HT1080 (cell line): ENCODE results near the gene DAW1. TPM values are rescaled to one million over a fixed set of nuclear protein-coding genes. Genes with fewer than 3 reads are reported as not detected.
"Not testable (repeated sequence)": the region's sequence is repeated elsewhere in the genome, so short reads cannot be mapped to it uniquely, and the experiment has no call there.

Experiments used
- DNase-seq: peaks from one replicate; pipeline ENCODE4 v3.0.0-alpha.2; 2015; ENCODE audit warnings: low read depth
- small RNA-seq: library from RNA; depleted of rRNA; stranded (forward); fragments of <200 nt; gene quantifications from one replicate; pipeline ENCODE3, GENCODE V24; 2014
- total RNA-seq: library from RNA; depleted of rRNA; stranded (reverse); fragments of >200 nt; shearing (Covaris generic); gene quantifications from 2 replicates; pipeline ENCODE4 v1.2.3, GENCODE V29; 2014; rRNA removed

The DAW1 gene
- total RNA-seq, 1 experiment from 2014 or later = not detected

DNA sequence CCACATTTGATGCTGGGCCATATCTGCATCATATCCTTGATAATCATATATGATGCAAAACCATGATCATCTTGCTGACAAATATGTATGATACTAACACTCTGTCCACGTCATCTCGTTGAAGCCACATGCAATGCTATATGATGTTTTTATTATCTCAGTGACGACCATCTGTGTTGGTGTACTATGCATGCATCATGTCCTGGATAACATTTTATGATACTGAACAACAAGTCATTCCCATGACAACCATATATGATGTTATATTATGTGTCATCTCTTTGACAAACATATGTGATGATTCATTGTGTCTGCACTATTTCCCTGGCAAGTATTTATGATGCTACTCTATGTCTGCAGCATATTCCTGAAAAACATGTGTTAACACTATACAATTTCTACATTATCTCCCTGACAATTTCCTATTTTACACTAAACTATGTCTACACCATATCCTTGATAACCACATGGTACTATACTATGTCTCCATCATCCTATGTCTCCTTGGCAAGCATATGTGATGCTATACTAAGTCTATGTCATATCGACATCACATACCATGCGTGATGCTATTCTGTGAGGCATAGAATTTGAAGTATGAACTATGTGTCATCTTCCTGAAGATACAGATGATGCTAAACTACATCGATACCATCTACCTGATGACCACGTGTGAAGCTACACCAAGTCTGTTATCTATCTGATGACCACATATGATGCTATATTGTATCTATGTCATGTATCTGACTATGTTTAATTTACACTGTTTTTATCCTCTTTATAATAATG is 37.0 kb downstream of the DAW1 start:
- DNase-seq = peak; percentile 67

DNA sequence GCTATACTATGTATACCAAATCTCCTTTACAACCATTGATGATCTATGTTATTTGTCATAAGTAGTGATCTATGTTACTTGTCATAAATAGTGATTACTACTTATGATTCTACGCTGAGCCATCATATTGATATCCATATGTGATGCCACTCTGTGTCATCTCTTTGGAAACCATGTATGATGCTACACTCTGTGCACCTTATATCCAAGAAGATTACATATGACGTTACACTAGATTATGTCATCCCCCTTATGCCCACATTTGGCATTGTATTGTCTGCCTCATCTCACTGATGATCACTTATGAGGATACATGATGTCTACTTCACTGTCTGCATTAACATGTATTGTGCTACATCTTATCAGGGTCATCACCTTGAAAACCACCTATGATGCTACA is 42.9 kb downstream of the DAW1 start:
- DNase-seq = no peak

- DNase-seq = no peak
Measured at GRCh38 chr2:227921648-227922047, 50.2 kb downstream of the DAW1 start.

DNA sequence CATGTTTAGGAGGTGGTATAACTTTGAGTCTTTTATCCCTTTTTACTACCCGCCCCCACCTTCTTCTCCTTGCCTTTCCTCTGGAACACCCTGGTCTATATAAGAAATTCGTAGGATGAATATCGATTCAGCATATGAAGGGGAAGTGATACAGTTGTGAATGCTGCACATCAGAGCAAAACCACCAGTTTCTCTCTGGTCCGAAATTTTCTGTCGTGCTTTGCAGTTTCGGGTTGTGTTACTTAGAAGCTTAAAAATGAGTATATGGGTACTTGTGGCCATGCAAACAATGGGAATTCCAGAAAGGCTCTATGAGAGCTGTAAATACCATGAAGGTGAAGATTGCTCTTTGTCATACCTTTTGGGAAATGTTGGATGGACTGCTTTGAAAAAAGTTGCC is 60.6 kb downstream of the DAW1 start:
- DNase-seq = no peak

DNA sequence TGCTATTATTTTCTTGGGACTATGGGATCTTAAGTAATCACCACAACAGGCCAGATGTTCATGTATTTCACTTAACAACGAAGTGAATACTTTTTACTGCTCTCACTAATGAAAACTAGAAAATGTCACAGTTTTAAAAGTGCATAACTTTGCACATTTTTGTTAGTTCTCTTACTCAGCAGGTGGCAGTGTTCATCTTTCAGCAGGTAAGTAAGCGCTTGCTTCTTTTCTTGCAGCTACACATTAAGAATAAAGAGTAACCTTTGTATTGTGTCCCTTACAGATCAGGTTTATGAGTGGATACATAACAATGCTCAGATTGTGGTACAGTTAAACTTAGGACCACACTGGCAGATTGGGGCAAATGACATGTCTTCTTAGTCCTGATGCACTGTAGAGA is 61.0 kb downstream of the DAW1 start:
- DNase-seq = no peak

- DNase-seq = no peak
Measured at GRCh38 chr2:227933884-227934283, 62.5 kb downstream of the DAW1 start.

GRCh38 chr2:227936249-227936648 is 64.8 kb downstream of the DAW1 start:
- not testable (repeated sequence) for DNase-seq

- peak; percentile 24 for DNase-seq
Measured at GRCh38 chr2:227939271-227940027, 68.0 kb downstream of the DAW1 start.

- DNase-seq = peak; percentile 46
Measured at GRCh38 chr2:227942021-227942420, 70.6 kb downstream of the DAW1 start.

DNA sequence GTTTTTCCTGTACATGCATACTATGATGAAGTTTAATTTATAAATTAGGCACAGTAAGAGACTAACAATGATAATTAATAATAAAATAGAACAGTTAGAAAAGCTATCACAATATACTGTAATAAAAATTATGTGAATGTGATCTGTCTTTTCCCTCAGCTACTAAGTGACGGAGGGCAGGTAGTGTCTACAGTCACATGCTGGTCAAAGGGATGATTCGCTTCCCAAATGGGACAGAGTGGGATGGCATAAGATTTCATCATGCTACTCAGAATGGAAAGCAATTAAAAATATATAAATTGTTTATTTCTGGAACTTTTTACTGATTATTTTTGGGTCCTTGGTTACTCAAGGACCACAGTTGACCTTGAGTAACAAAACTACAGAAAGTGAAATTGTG is 71.5 kb downstream of the DAW1 start:
- DNase-seq = no peak

DNA sequence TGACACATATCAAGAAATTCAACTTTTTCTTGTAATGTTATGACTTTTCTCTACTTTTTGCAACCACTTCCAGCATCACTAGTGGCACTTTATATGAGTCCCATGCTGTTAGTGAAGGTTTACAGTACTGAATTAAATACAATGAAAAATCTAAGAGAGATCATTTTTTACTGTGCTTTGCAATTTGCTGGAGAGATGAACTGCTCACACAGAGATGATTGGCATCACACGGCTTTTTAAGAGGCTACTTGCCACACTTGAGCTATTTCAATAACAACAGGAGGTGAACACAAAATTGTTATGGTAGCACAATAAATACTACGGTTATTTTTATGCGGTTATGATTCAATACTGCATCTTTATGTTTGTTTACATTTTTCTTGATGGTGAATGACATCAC is 88.9 kb downstream of the DAW1 start:
- no peak for DNase-seq

DNA sequence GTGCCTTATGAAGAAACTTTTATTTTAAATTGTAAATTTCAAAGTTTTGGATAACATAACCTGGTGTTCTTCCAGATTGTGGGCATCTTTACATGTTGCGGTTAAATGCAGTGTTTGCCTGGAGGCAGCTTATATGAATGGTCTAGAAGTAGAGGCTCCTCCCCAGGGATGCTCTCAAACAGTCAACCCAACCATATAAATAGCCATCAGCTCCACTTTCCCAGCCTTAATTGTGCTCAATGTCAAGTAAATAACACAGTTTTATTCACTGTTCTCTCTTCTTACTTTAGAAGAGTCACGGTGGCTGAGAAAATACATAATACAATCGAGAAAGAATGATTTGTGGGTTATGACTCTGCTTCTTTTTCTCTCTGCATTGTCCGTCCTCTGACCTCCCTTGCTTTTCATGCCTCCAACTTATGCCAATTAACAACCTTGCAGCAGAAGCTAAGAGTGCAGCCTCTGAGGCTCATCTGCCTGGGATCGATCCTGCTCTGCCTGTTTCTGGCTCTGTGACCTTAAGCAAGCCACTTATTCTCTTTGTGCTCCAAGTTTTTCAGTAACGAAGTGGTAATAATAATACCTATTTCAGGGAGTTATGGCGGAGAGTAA is 100.3 kb downstream of the DAW1 start:
- DNase-seq = no peak

- DNase-seq = no peak
Measured at GRCh38 chr2:227973241-227973640, 101.8 kb downstream of the DAW1 start.

Small RNA genes lying within 50 kb of the gene (small RNA-seq; reads per million reads assigned to genes)
- gene RF00402 = not detected

Other genes starting within 250 kb of the DAW1 start
- not detected in 2 replicates for gene SCYGR5, start 204.8 kb upstream of the DAW1 start, total RNA-seq
- gene SLC19A3, start 153.6 kb upstream of the DAW1 start, total RNA-seq = not detected in 2 replicates
- not detected in 2 replicates for gene SCYGR6, start 146.9 kb upstream of the DAW1 start, total RNA-seq
- not detected in 2 replicates for gene SCYGR7, start 143.3 kb upstream of the DAW1 start, total RNA-seq
- not detected in 2 replicates for gene SCYGR8, start 125.7 kb upstream of the DAW1 start, total RNA-seq
- 0.23 and 0.92 TPM in 2 replicates for gene CCL20, start 57.8 kb upstream of the DAW1 start, total RNA-seq